ENCODE data around the gene MCTP1.

GRCh38 chr5:95327211-95327610 is 42.3 kb upstream of the MCTP1 start:
- TF ChIP-seq POLR2A (IDR thresholded peaks at IDR 0.05; ENCODE audit: low read depth) (no peak), CTCF (IDR thresholded peaks at IDR 0.05) (no peak)

Data from esophagus muscularis mucosa (tissue), 3 donors.